ENCODE results near the gene APOL3.

- TF ChIP-seq GATA2 (CRISPR knock-in tag; IDR thresholded peaks at IDR 0.05) (no peak), POLR2AphosphoS5 (IDR thresholded peaks at IDR 0.05; ENCODE audit: low read depth, low read length) (no peak), EP300 (IDR thresholded peaks at IDR 0.05; ENCODE audit: borderline replicate concordance in 1 of 2, low read depth in 1 of 2, low read length in 1 of 2) (no peak), CTCF (IDR thresholded peaks at IDR 0.05) (no peak), NRF1 (IDR thresholded peaks at IDR 0.05; ENCODE audit: low read depth, low read length) (no peak), MAX (IDR thresholded peaks at IDR 0.05; ENCODE audit: low read depth) (no peak), GABPA (IDR thresholded peaks at IDR 0.05; ENCODE audit: low read depth) (no peak), MXI1 (IDR thresholded peaks at IDR 0.05; ENCODE audit: low read depth, low read length) (no peak), ZBTB33 (IDR thresholded peaks at IDR 0.05; ENCODE audit: borderline replicate concordance, low read depth) (no peak), EZH2phosphoT487 (IDR thresholded peaks at IDR 0.05; ENCODE audit: borderline replicate concordance, low read depth) (no peak), FOSL2 (IDR thresholded peaks at IDR 0.05; ENCODE audit: borderline replicate concordance, low read depth) (no peak), RCOR1 (IDR thresholded peaks at IDR 0.05; ENCODE audit: low read length) (no peak), PBX3 (IDR thresholded peaks at IDR 0.05) (no peak), USF1 (IDR thresholded peaks at IDR 0.05; ENCODE audit: borderline replicate concordance, low read depth) (no peak)
Measured at GRCh38 chr22:36194385-36194784, 33.8 kb upstream of the APOL3 start.

Measured in SK-N-SH (cell line).